DOHH2 (cell line): ENCODE measurements around the gene KCNH3.

Experiments
- H3F3A ChIP-seq: fragments of 200-600 bp; sonication (generic), shearing (Covaris generic); 2 replicates; pipeline ENCODE4 v1.6.0; 2016; ENCODE audit warnings: antibody characterized with exemption, mild to moderate bottlenecking; ENCODE audit not compliant: control insufficient read depth, insufficient read depth
- H3K27ac ChIP-seq: fragments of 200-600 bp; sonication (generic); 2 replicates; pipeline ENCODE4 v1.5.1; 2014; ENCODE audit warnings: low read depth, mild to moderate bottlenecking, low read length, moderate library complexity
- H3K27me3 ChIP-seq: fragments of 200-600 bp; sonication (generic); 2 replicates; pipeline ENCODE4 v1.6.1; 2014; ENCODE audit warnings: mild to moderate bottlenecking, low read length, mixed read lengths; ENCODE audit not compliant: control insufficient read depth
- H3K36me3 ChIP-seq: fragments of 200-600 bp; sonication (generic); 2 replicates; pipeline ENCODE4 v1.6.1; 2014; ENCODE audit warnings: mild to moderate bottlenecking, low read length, moderate library complexity, mixed read lengths; ENCODE audit not compliant: control insufficient read depth
- H3K4me1 ChIP-seq: fragments of 200-600 bp; sonication (generic); 2 replicates; pipeline ENCODE4 v1.6.1; 2014; ENCODE audit warnings: mild to moderate bottlenecking, low read length, mixed read lengths; ENCODE audit not compliant: control insufficient read depth
- H3K4me2 ChIP-seq: fragments of 200-600 bp; sonication (generic); 2 replicates; pipeline ENCODE4 v1.6.0; 2014; ENCODE audit warnings: mild to moderate bottlenecking, low read length, moderate library complexity
- H3K4me3 ChIP-seq: fragments of 200-600 bp; sonication (generic); 2 replicates; pipeline ENCODE4 v1.5.1; 2014; ENCODE audit warnings: mild to moderate bottlenecking, low read length, mixed read lengths
- H3K79me2 ChIP-seq: fragments of 200-600 bp; sonication (generic); 2 replicates; pipeline ENCODE4 v1.6.1; 2014; ENCODE audit warnings: mild to moderate bottlenecking, low read length, mixed read lengths; ENCODE audit not compliant: control insufficient read depth
- H3K9me2 ChIP-seq: fragments of 200-600 bp; sonication (generic); replicated peaks from 2 replicates; pipeline ENCODE4 v1.6.1; 2014; ENCODE audit warnings: mild to moderate bottlenecking, low read length, mixed read lengths; ENCODE audit not compliant: control insufficient read depth
- H3K9me3 ChIP-seq: fragments of 200-600 bp; sonication (generic); 2 replicates; pipeline ENCODE4 v1.6.1; 2014; ENCODE audit warnings: antibody characterized with exemption, low read length, mixed read lengths; ENCODE audit not compliant: control insufficient read depth, insufficient read depth
- H4K20me1 ChIP-seq: fragments of 200-600 bp; sonication (generic); 2 replicates; pipeline ENCODE4 v1.6.0; 2014; ENCODE audit warnings: low read depth, mild to moderate bottlenecking, antibody characterized with exemption, low read length, moderate library complexity; ENCODE audit not compliant: control insufficient read depth, insufficient read depth
- CTCF ChIP-seq: fragments of 200-600 bp; sonication (generic); IDR thresholded peaks from one replicate; pipeline ENCODE4 v1.5.1; 2014; ENCODE audit warnings: antibody characterized with exemption, mild to moderate bottlenecking, low read depth, low read length; ENCODE audit not compliant: poor library complexity, severe bottlenecking
- EZH2phosphoT487 ChIP-seq: fragments of 200-600 bp; sonication (generic); IDR thresholded peaks from 2 replicates; pipeline ENCODE4 v1.6.1; 2017; ENCODE audit warnings: borderline replicate concordance, mild to moderate bottlenecking, antibody characterized with exemption, low read length, moderate library complexity, mixed read lengths

Gene KCNH3

GRCh38 chr12:49567302-49567610 is 28.4 kb downstream of the KCNH3 start:
- Histone ChIP-seq H3K79me2 (peaks cover 65% of the 10 kb centered on the region), H3K4me1 (peaks cover 16% of the 10 kb centered on the region), H3F3A (no peaks in the 10 kb centered on the region), H3K9me2 (no peaks in the 10 kb centered on the region), H3K27ac (peak overlapping the region; percentile 60), H3K9me3 (no peaks in the 10 kb centered on the region), H3K27me3 (no peaks in the 10 kb centered on the region), H3K4me3 (peak overlapping the region; percentile 91), H4K20me1 (no peaks in the 10 kb centered on the region), H3K36me3 (peaks cover 51% of the 10 kb centered on the region), H3K4me2 (peak overlapping the region; percentile 83)
- TF ChIP-seq CTCF, result no peak
- no peak for TF ChIP-seq EZH2phosphoT487

DNA sequence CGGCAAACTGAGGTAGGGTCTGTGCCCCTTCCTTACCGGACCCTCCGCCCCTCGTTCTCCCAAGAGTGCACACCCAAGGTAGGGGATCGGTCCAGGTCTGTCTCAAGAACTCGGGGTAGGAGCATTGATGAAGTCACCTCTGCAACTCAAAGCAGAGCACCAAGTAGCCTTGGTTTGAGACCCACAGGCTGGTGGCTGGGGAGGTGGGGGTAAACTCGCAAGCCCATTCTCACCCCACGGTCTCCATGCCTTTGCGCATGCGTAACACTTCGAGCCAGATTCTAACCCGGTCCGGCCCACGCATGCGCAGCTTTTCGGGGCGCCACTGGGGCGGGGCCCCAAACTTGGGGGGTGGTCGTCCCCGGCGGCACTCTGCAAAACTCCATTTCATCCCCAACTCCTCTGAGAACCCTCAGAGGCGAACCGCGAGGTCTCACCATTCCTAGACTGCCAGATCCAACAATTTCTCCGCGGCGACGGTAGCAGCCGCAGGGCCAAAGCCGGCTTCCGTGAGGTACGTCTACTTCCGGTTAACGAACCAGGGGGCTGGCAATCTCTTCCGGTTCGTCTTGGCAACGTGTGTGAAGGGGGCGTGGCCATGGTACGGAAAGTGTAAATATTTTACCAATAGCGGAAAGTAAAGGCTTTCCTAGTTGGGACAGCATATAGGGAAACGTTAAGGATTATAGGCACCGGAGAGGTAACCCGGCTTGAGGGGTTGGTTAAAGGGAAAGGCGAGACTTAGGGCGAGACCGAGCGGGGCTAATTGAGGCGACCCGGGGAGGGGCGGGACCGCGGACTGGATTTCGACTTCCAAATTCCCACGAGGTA is 29.0 kb downstream of the KCNH3 start, which contains the start of gene MCRS1:
TSS of gene MCRS1 (minus strand) at position 532 of the 831 bp plus-strand sequence. CDS start 1,411 bp downstream, outside the sequence.
- H3F3A ChIP-seq, result no peaks in the 10 kb centered on the region
- no peaks in the 10 kb centered on the region for H3K9me3 ChIP-seq
- peaks cover 16% of the 10 kb centered on the region for H3K4me1 ChIP-seq
- peak within 1 kb of the TSS; percentile 60 for H3K27ac ChIP-seq
- H3K4me3 ChIP-seq, result peak within 1 kb of the TSS; percentile 91
- peaks cover 70% of the 10 kb centered on the region for H3K79me2 ChIP-seq
- H3K27me3 ChIP-seq, result no peaks in the 10 kb centered on the region
- H3K36me3 ChIP-seq, result peaks cover 45% of the 10 kb centered on the region
- TF ChIP-seq EZH2phosphoT487, result no peak
- no peak for TF ChIP-seq CTCF
- H3K4me2 ChIP-seq, result peak within 1 kb of the TSS; percentile 83
- H4K20me1 ChIP-seq, result no peaks in the 10 kb centered on the region
- no peaks in the 10 kb centered on the region for H3K9me2 ChIP-seq

DNA sequence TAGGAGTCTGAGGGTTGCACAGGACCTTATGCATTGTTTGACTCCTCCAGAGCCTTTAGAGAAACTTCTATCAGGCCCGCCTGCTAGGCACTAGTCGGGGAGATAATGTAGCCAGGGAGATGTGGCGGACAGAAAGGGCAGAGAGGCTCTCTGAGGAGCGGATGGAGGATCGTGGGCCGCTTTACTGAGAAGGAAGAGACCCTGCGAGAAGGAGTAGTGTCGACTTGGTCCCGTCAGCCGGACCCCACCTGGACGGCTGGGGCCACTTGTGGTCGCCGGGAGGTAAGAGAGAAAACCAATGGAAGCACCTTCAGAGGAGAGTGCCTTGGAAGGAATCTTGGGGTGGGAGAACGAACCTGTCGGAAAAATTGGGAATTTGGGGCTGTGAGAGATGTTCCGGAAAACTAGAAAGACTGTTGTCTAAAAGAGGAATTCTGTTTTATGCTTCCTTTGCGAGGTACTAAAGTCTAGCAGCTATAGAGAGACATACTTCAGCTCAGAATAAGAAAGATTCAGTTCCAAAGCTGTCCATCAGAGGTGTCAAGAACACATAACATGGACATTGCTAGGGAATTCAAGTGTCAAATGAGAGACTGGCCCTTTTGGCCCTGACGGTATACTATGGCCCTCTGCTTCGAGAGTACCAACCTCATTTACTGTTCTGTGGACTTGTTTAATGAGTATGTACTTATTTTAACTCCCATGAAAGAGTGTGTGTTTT is 29.8 kb downstream of the KCNH3 start:
- Histone ChIP-seq H3K9me2 (no peaks in the 10 kb centered on the region), H3K4me1 (peaks cover 16% of the 10 kb centered on the region), H3F3A (no peaks in the 10 kb centered on the region), H3K4me3 (peak overlapping the region; percentile 91), H3K4me2 (peak overlapping the region; percentile 83), H3K79me2 (peaks cover 77% of the 10 kb centered on the region), H3K36me3 (peaks cover 45% of the 10 kb centered on the region), H3K9me3 (no peaks in the 10 kb centered on the region), H4K20me1 (no peaks in the 10 kb centered on the region), H3K27ac (peak overlapping the region; percentile 60), H3K27me3 (no peaks in the 10 kb centered on the region)
- TF ChIP-seq CTCF, result no peak
- TF ChIP-seq EZH2phosphoT487, result no peak
